SK-N-SH treated with all-trans-retinoic acid at 6 μM for 48 hours (cell line): ENCODE data around the gene FMN1.

Experiments used
- CREB5 ChIP-seq: fragments of 250-450 bp; sonication (Bioruptor Pico); IDR thresholded peaks from 2 replicates; pipeline ENCODE4 v1.5.1; 2020; ENCODE audit warnings: low read depth, mild to moderate bottlenecking, moderate library complexity
- GLIS3 ChIP-seq: fragments of 250-450 bp; sonication (Bioruptor Pico); IDR thresholded peaks from 2 replicates; pipeline ENCODE4 v1.5.0; 2020; ENCODE audit warnings: mild to moderate bottlenecking, moderate library complexity
- ISL1 ChIP-seq: fragments of 250-450 bp; sonication (Bioruptor Pico); IDR thresholded peaks from 2 replicates; pipeline ENCODE4 v2.1.2; 2022; ENCODE audit warnings: mild to moderate bottlenecking, moderate library complexity
- OSR1 ChIP-seq: fragments of 250-450 bp; sonication (Bioruptor Pico); IDR thresholded peaks from 2 replicates; pipeline ENCODE4 v1.8.0; 2022; ENCODE audit warnings: moderate library complexity, mild to moderate bottlenecking, inconsistent platforms
- SNAI2 ChIP-seq: fragments of 250-450 bp; sonication (Bioruptor Pico); IDR thresholded peaks from 2 replicates; pipeline ENCODE4 v1.5.0; 2020; ENCODE audit warnings: mild to moderate bottlenecking, moderate library complexity
- TCF4 ChIP-seq: fragments of 250-450 bp; sonication (Bioruptor Pico); IDR thresholded peaks from 2 replicates; pipeline ENCODE4 v1.8.0; 2021; ENCODE audit warnings: mild to moderate bottlenecking, moderate library complexity, borderline replicate concordance
- TSHZ2 ChIP-seq: fragments of 250-450 bp; sonication (Bioruptor Pico); IDR thresholded peaks from 2 replicates; pipeline ENCODE4 v1.5.0; 2020; ENCODE audit warnings: mild to moderate bottlenecking, moderate library complexity
- ZFP3 ChIP-seq: fragments of 250-450 bp; sonication (Bioruptor Pico); IDR thresholded peaks from 2 replicates; pipeline ENCODE4 v1.5.0; 2020; ENCODE audit warnings: mild to moderate bottlenecking, moderate library complexity
- ZNF565 ChIP-seq: fragments of 450-650 bp; formaldehyde crosslinking; conservative IDR thresholded peaks from 2 replicates; pipeline ENCODE4 v1.5.0; 2020; ENCODE audit warnings: low read depth, mild to moderate bottlenecking, moderate library complexity
- ZNF70 ChIP-seq: fragments of 450-650 bp; formaldehyde crosslinking; IDR thresholded peaks from 2 replicates; pipeline ENCODE4 v1.5.0; 2020; ENCODE audit warnings: mild to moderate bottlenecking, moderate library complexity
- ZNF8 ChIP-seq: fragments of 450-650 bp; formaldehyde crosslinking; IDR thresholded peaks from 2 replicates; pipeline ENCODE4 v1.5.0; 2020; ENCODE audit warnings: mild to moderate bottlenecking, moderate library complexity

GRCh38 chr15:32870240-32871033, 324.1 kb downstream of the FMN1 start:
- no peak for TF ChIP-seq CREB5 (CRISPR knock-in tag)
- no peak for TF ChIP-seq TCF4 (CRISPR knock-in tag)
- no peak for TF ChIP-seq SNAI2 (CRISPR knock-in tag)
- TF ChIP-seq ZFP3 (CRISPR knock-in tag), result no peak
- no peak for TF ChIP-seq OSR1 (CRISPR knock-in tag)
- no peak for TF ChIP-seq GLIS3
- no peak for TF ChIP-seq TSHZ2 (CRISPR knock-in tag)
- no peak for TF ChIP-seq ZNF8 (CRISPR knock-in tag)
- no peak for TF ChIP-seq ZNF70 (CRISPR knock-in tag)
- no peak for TF ChIP-seq ZNF565 (CRISPR knock-in tag)
- no peak for TF ChIP-seq ISL1 (CRISPR knock-in tag)
